GM19025 (cell line): ENCODE data around the gene HK2.

Experiments
- ATAC-seq: cut with Tn5 transposase; IDR thresholded peaks from one replicate; pipeline ENCODE4 v1.9.1; 2021; ENCODE audit warnings: mild to moderate bottlenecking, low read depth, moderate library complexity; ENCODE audit not compliant: unreplicated experiment

The HK2 gene

GRCh38 chr2:74856599-74856998 lies 22.7 kb downstream of the HK2 start:
- no peak for ATAC-seq

GRCh38 chr2:74857215-74857614 lies 23.3 kb downstream of the HK2 start:
- no peak for ATAC-seq

GRCh38 chr2:74857725-74858124 lies 23.8 kb downstream of the HK2 start:
- ATAC-seq, result no peak

- no peak for ATAC-seq
Observed at GRCh38 chr2:74858281-74858680, 24.4 kb downstream of the HK2 start.

GRCh38 chr2:74860079-74860478 lies 26.2 kb downstream of the HK2 start:
- ATAC-seq, result no peak

GRCh38 chr2:74860521-74860920 lies 26.6 kb downstream of the HK2 start:
- ATAC-seq, result no peak

GRCh38 chr2:74861531-74861930 lies 27.6 kb downstream of the HK2 start:
- ATAC-seq, result no peak

- no peak for ATAC-seq
Observed at GRCh38 chr2:74862020-74862964, 28.4 kb downstream of the HK2 start.

GRCh38 chr2:74863802-74864248 lies 29.9 kb downstream of the HK2 start:
- no peak for ATAC-seq

- ATAC-seq, result no peak
Observed at GRCh38 chr2:74864728-74865722, 31.1 kb downstream of the HK2 start.

- ATAC-seq, result no peak
Observed at GRCh38 chr2:74865770-74866674, 32.1 kb downstream of the HK2 start.

- ATAC-seq, result no peak
Observed at GRCh38 chr2:74867841-74868658, 34.1 kb downstream of the HK2 start.

GRCh38 chr2:74869517-74869916 lies 35.6 kb downstream of the HK2 start:
- ATAC-seq, result no peak

- no peak for ATAC-seq
Observed at GRCh38 chr2:74870951-74871350, 37.0 kb downstream of the HK2 start.

GRCh38 chr2:74871414-74871813 lies 37.5 kb downstream of the HK2 start:
- ATAC-seq, result no peak

GRCh38 chr2:74872389-74872836 lies 38.5 kb downstream of the HK2 start:
- ATAC-seq, result no peak

- ATAC-seq, result no peak
Observed at GRCh38 chr2:74873012-74873665, 39.2 kb downstream of the HK2 start.
